HuH-7 (cell line): ENCODE measurements around the gene C2CD5.

Experiments
- DNase-seq: peaks from one replicate; pipeline ENCODE4 v3.0.0; 2011; ENCODE audit warnings: low spot score

The C2CD5 gene

GRCh38 chr12:22415342-22416309 is 128.7 kb downstream of the C2CD5 start:
- DNase-seq = no peak

- DNase-seq = no peak
Observed at GRCh38 chr12:22414742-22415141, 129.6 kb downstream of the C2CD5 start.

DNA sequence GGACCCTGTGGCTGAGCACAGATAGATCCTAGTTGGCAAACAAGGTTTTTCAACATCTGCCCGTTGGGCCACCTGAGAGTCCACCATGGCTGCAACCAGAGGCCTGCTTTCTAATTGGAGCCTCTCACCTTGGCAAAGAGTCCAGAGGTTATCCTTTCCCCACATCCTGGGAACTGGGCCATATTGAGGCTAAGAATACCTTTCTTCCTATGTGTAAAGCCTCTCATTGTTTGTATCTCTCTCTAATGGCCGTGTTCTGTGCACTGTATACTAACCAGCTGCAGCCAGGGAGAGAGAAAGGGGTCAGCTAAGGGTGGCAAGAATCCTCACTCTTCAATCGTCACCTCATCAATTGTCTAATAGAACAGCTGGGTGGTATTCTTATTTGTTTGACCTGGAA is 130.8 kb downstream of the C2CD5 start:
- DNase-seq = no peak

GRCh38 chr12:22412581-22412980 is 131.8 kb downstream of the C2CD5 start:
- no peak for DNase-seq

DNA sequence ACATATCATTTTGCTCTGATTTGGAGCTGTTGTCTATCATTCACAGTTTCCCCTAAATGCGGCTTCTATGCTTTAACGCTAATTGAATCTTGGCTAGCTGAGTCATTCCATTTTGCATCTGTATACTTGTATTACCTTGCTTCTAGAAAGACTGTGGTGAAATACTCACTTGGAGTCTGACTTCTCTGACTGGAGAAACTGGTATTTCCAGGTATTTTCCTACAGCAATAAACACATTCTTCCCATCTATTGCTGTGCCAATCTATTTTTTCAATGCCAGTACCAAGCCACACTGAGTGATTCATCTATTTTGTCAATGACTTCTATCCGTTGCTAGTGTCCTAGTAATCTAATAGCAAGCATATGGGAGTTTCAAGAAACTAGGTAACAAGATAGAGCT is 133.9 kb downstream of the C2CD5 start:
- DNase-seq = no peak

GRCh38 chr12:22409377-22410164 is 134.8 kb downstream of the C2CD5 start:
- DNase-seq = no peak

DNA sequence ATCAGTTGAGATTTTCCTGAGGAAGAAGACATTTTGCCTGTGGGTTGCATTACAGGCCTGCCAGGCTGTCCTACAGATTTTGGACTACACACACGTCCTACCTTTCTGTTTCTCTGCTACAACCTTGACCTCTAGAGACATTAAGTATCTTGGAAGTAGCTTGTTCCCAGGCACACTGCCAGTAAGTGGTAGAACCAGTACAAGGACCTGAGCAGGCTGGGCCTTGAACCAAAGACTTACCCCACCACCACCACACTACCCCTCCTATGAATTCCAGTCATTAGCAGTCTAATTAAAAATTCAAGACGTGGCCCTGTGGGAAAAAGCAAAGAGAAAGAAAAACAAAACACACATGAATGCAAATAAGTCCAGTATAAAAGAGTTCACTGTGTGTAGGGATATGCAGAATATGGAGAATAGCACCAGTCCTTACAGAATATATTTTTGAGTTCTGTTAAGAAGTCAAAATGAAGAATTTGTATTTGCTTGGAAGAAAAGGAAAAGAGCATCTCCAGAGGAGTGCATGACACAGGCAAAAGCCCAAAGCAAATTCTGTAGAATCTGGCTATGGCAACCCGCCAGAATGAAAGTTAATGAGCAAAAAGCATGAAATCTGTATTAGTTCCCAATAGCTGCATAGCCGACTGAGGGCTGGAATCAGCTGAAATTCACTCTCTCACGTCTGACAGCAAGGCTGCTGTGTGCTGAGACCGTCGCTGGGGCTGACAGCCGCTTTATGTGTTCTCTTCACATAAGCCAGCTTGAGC is 135.5 kb downstream of the C2CD5 start:
- DNase-seq = no peak

- DNase-seq = no peak
Observed at GRCh38 chr12:22407397-22407796, 136.9 kb downstream of the C2CD5 start.

DNA sequence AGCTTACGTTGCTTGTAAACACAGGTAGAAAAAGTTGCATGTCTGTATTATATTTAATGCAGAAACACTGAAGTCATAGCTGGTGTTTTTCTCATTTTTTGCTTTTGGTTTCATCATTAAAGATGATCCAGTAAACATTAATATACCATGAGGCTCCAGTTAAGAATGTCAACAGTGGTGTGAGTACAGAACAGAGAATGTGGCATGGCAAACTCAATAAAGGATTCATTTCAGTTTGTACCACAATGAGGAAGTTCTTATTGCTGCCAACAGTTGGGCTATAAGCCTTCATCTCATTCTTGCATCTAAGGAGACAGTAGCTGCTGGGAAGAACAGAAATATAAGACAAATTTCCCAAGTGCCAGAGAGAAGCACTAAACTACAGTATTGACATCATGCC is 137.7 kb downstream of the C2CD5 start:
- no peak for DNase-seq

- no peak for DNase-seq
Observed at GRCh38 chr12:22399464-22400180, 144.7 kb downstream of the C2CD5 start.
